ENCODE results near the gene MAS1.

Gene MAS1

GRCh38 chr6:159854959-159855358 lies 35.8 kb upstream of the MAS1 start:
- no peak for TF ChIP-seq CTCF (IDR thresholded peaks at IDR 0.05; ENCODE audit: extremely low read depth, insufficient read depth, missing control alignments)
- DNase-seq (ENCODE audit: low spot score): no peak
- in situ Hi-C loops (cut with MboI; ENCODE audit: low pct_unique_long_range_greater_than_20kb, low sequenced_read_pairs, unreplicated experiment): loop anchor here (25.0 kb wide), 1 partner anchor 607 kb away; no protein-coding TSS in a partner anchor

GRCh38 chr6:159858259-159858658 lies 32.5 kb upstream of the MAS1 start:
- no peak for DNase-seq (ENCODE audit: low spot score)
- in situ Hi-C loops (cut with MboI; ENCODE audit: low pct_unique_long_range_greater_than_20kb, low sequenced_read_pairs, unreplicated experiment): loop anchor here (25.0 kb wide), 1 partner anchor 604 kb away; no protein-coding TSS in a partner anchor
- TF ChIP-seq CTCF (IDR thresholded peaks at IDR 0.05; ENCODE audit: extremely low read depth, insufficient read depth, missing control alignments): no peak

GRCh38 chr6:159860482-159860881 lies 30.3 kb upstream of the MAS1 start:
- no peak for TF ChIP-seq CTCF (IDR thresholded peaks at IDR 0.05; ENCODE audit: extremely low read depth, insufficient read depth, missing control alignments)
- in situ Hi-C loops (cut with MboI; ENCODE audit: low pct_unique_long_range_greater_than_20kb, low sequenced_read_pairs, unreplicated experiment): loop anchor here (25.0 kb wide), 1 partner anchor 602 kb away; no protein-coding TSS in a partner anchor
- DNase-seq (ENCODE audit: low spot score): no peak

GRCh38 chr6:159862103-159862502 lies 28.7 kb upstream of the MAS1 start:
- DNase-seq (ENCODE audit: low spot score): no peak
- no peak for TF ChIP-seq CTCF (IDR thresholded peaks at IDR 0.05; ENCODE audit: extremely low read depth, insufficient read depth, missing control alignments)
- in situ Hi-C loops (cut with MboI; ENCODE audit: low pct_unique_long_range_greater_than_20kb, low sequenced_read_pairs, unreplicated experiment): loop anchor here (25.0 kb wide), 1 partner anchor 600 kb away; no protein-coding TSS in a partner anchor

GRCh38 chr6:159863341-159863740 lies 27.4 kb upstream of the MAS1 start:
- TF ChIP-seq CTCF (IDR thresholded peaks at IDR 0.05; ENCODE audit: extremely low read depth, insufficient read depth, missing control alignments): peak; percentile 51
- in situ Hi-C loops (cut with MboI; ENCODE audit: low pct_unique_long_range_greater_than_20kb, low sequenced_read_pairs, unreplicated experiment): loop anchor here (25.0 kb wide), 1 partner anchor 599 kb away; no protein-coding TSS in a partner anchor
- peak; percentile 72 for DNase-seq (ENCODE audit: low spot score)

- no peak for TF ChIP-seq CTCF (IDR thresholded peaks at IDR 0.05; ENCODE audit: extremely low read depth, insufficient read depth, missing control alignments)
- DNase-seq (ENCODE audit: low spot score): no peak
- in situ Hi-C loops (cut with MboI; ENCODE audit: low pct_unique_long_range_greater_than_20kb, low sequenced_read_pairs, unreplicated experiment): loop anchor here (25.0 kb wide), 1 partner anchor 597 kb away; no protein-coding TSS in a partner anchor
These were observed 25.4 kb upstream of the MAS1 start for GRCh38 chr6:159865226-159865920.

Data from GM13977 (cell line).